Esophagus squamous epithelium (tissue), 4 donors: ENCODE measurements around the gene HECW1.

Experiments
- POLR2A ChIP-seq, 4 donors: fragments of 450-650 bp; IDR thresholded peaks; one replicate each; pipeline ENCODE4 v1.6.1; 2017; ENCODE audit warnings: antibody characterized with exemption in 4 of 4, mild to moderate bottlenecking in 4 of 4, moderate library complexity in 3 of 4
- TF ChIP-seq, protein P1 (sequence below), 6 experiments: fragments of 450-650 bp in 4 of 6; fragments of 200-600 bp in 2 of 6; sonication (generic) in 2 of 6; IDR thresholded peaks; one replicate each; pipeline ENCODE4 v1.5.1; 2016 to 2019; ENCODE audit warnings: antibody characterized with exemption in 6 of 6, mild to moderate bottlenecking in 4 of 6, moderate library complexity in 4 of 6

DNA sequence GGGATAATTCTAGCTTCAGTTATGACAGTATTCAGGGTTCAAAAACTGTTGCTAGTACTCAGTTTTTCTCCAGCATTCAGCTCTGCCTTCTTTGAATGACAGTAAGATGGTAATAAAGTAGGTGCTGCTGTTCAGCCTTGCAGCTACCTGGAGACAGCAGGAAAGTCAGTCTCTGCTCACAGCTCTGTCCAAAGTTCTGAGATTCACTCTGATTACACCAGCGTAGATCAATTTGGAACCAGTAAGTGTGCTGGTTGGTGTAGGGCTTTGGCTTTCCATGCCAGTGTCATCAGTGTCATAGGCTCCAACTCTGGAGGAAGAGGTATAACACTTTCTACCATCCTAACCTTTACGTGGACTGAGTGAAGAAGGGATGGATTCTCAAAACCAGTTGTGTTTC, 496.6 kb downstream of the HECW1 start:
- no peak for TF ChIP-seq POLR2A (IDR thresholded peaks at IDR 0.05)
- TF ChIP-seq, protein P1, sequence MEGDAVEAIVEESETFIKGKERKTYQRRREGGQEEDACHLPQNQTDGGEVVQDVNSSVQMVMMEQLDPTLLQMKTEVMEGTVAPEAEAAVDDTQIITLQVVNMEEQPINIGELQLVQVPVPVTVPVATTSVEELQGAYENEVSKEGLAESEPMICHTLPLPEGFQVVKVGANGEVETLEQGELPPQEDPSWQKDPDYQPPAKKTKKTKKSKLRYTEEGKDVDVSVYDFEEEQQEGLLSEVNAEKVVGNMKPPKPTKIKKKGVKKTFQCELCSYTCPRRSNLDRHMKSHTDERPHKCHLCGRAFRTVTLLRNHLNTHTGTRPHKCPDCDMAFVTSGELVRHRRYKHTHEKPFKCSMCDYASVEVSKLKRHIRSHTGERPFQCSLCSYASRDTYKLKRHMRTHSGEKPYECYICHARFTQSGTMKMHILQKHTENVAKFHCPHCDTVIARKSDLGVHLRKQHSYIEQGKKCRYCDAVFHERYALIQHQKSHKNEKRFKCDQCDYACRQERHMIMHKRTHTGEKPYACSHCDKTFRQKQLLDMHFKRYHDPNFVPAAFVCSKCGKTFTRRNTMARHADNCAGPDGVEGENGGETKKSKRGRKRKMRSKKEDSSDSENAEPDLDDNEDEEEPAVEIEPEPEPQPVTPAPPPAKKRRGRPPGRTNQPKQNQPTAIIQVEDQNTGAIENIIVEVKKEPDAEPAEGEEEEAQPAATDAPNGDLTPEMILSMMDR (IDR thresholded peaks at IDR 0.05), result no peak
